IMR-90 (cell line): ENCODE measurements around the gene TTYH3. TPM values are rescaled to one million over a fixed set of nuclear protein-coding genes. Genes with fewer than 3 reads are reported as not detected.

Experiments
- ATAC-seq: fragments of 200-7000 bp; cut with Tn5 transposase; 2 replicates; pipeline ENCODE4 v1.9.1; 2020; ENCODE audit warnings: low read depth, mild to moderate bottlenecking, moderate library complexity
- BruUV-seq: library from RNA; stranded (reverse); fragments of 400-500 nt; replicated peaks from 2 replicates; lab custom pipeline; 2021; lab: Mats Ljungman, UMichigan
- CTCF ChIA-PET: fragments of 300-600 bp; formaldehyde crosslinking; extraction: SDS; loops from one replicate; lab custom pipeline; 2021; ENCODE audit warnings: antibody characterized with exemption; lab: Yijun Ruan, JAX
- POLR2A ChIA-PET: fragments of 300-600 bp; sonication (Branson Sonifier 250); formaldehyde crosslinking; loops from one replicate; lab custom pipeline; 2022; ENCODE audit warnings: antibody characterized with exemption; ENCODE audit not compliant: unreplicated experiment; lab: Charles Lee
- DNase-seq: peaks from one replicate; pipeline ENCODE4 v3.0.0; 2013
- H2AFZ ChIP-seq: replicated peaks from 2 replicates; pipeline ENCODE3; 2013; ENCODE audit warnings: low read length, mild to moderate bottlenecking; ENCODE audit not compliant: poor library complexity
- H2AK5ac ChIP-seq: 2 replicates; pipeline ENCODE4 v1.6.1; 2013; ENCODE audit warnings: low read depth, low read length, inconsistent platforms
- H2AK9ac ChIP-seq: replicated peaks from 2 replicates; pipeline ENCODE3; 2013; ENCODE audit warnings: mild to moderate bottlenecking, low read depth, low read length, moderate library complexity; ENCODE audit not compliant: poor library complexity
- H2BK120ac ChIP-seq: 2 replicates; pipeline ENCODE4 v1.6.1; 2013; ENCODE audit warnings: low read depth, low read length, inconsistent platforms
- H2BK15ac ChIP-seq: 3 replicates; pipeline ENCODE4 v1.6.1; 2013; ENCODE audit warnings: low read depth, low read length, inconsistent platforms
- H2BK20ac ChIP-seq: 2 replicates; pipeline ENCODE4 v1.6.1; 2013; ENCODE audit warnings: low read depth, mild to moderate bottlenecking, inconsistent platforms, low read length, moderate library complexity
- H2BK5ac ChIP-seq: 2 replicates; pipeline ENCODE4 v1.6.1; 2013; ENCODE audit warnings: mild to moderate bottlenecking, low read depth, low read length, inconsistent platforms; ENCODE audit not compliant: poor library complexity, severe bottlenecking
- H3K14ac ChIP-seq: replicated peaks from 2 replicates; pipeline ENCODE4 v1.6.1; 2013; ENCODE audit warnings: low read depth, low read length, inconsistent platforms
- H3K18ac ChIP-seq: 2 replicates; pipeline ENCODE4 v1.6.1; 2013; ENCODE audit warnings: low read depth, low read length, control low read depth
- H3K23ac ChIP-seq: 2 replicates; pipeline ENCODE4 v1.6.1; 2013; ENCODE audit warnings: low read depth, low read length, inconsistent platforms
- H3K27ac ChIP-seq: 2 replicates; pipeline ENCODE4 v1.5.1; 2013; ENCODE audit warnings: mild to moderate bottlenecking, control low read depth, low read length; ENCODE audit not compliant: insufficient read depth
- H3K27me3 ChIP-seq: 2 replicates; pipeline ENCODE4 v1.6.1; 2013; ENCODE audit warnings: low read length; ENCODE audit not compliant: control insufficient read depth, insufficient read depth
- H3K36me3 ChIP-seq: 2 replicates; pipeline ENCODE4 v1.6.1; 2013; ENCODE audit warnings: low read length, mixed read lengths; ENCODE audit not compliant: control insufficient read depth, insufficient read depth
- H3K4ac ChIP-seq: 2 replicates; pipeline ENCODE4 v1.6.1; 2013; ENCODE audit warnings: low read depth, low read length, inconsistent platforms
- H3K4me1 ChIP-seq: 2 replicates; pipeline ENCODE4 v1.6.1; 2013; ENCODE audit warnings: low read length, mixed read lengths; ENCODE audit not compliant: control insufficient read depth, insufficient read depth
- H3K4me2 ChIP-seq: 2 replicates; pipeline ENCODE4 v1.6.1; 2013; ENCODE audit warnings: low read depth, mild to moderate bottlenecking, control low read depth, low read length, moderate library complexity
- H3K4me3 ChIP-seq: 2 replicates; pipeline ENCODE4 v1.5.1; 2013; ENCODE audit warnings: low read depth, mild to moderate bottlenecking, control low read depth, low read length, moderate library complexity; ENCODE audit not compliant: insufficient read depth
- H3K56ac ChIP-seq: 2 replicates; pipeline ENCODE4 v1.6.1; 2013; ENCODE audit warnings: low read length, inconsistent platforms; ENCODE audit not compliant: insufficient read depth; ENCODE audit errors: extremely low read depth
- H3K79me1 ChIP-seq, 2 experiments: 2 replicates each; pipeline ENCODE4 v1.6.1; 2013; ENCODE audit warnings: low read length in 2 of 2, inconsistent platforms in 1 of 2, low read depth in 1 of 2
- H3K9ac ChIP-seq: 2 replicates; pipeline ENCODE4 v1.6.1; 2013; ENCODE audit warnings: low read depth, low read length, control low read depth
- H3K9me1 ChIP-seq: 2 replicates; pipeline ENCODE4 v1.6.1; 2013; ENCODE audit warnings: low read length, inconsistent platforms; ENCODE audit not compliant: insufficient read depth
- H3K9me3 ChIP-seq: 2 replicates; pipeline ENCODE4 v1.6.1; 2013; ENCODE audit warnings: low read length; ENCODE audit not compliant: control insufficient read depth, insufficient read depth
- H4K20me1 ChIP-seq: 2 replicates; pipeline ENCODE4 v1.6.1; 2013; ENCODE audit warnings: low read length, inconsistent platforms; ENCODE audit not compliant: insufficient read depth
- H4K5ac ChIP-seq: 2 replicates; pipeline ENCODE4 v1.6.1; 2013; ENCODE audit warnings: mild to moderate bottlenecking, low read depth, low read length, control low read depth
- H4K8ac ChIP-seq, 2 experiments: 2 replicates each; pipeline ENCODE4 v1.6.1; 2013; ENCODE audit warnings: low read depth in 2 of 2, low read length in 2 of 2, control low read depth in 1 of 2, inconsistent platforms in 1 of 2
- H4K91ac ChIP-seq: 2 replicates; pipeline ENCODE4 v1.6.1; 2013; ENCODE audit warnings: low read depth, low read length, inconsistent platforms; ENCODE audit not compliant: insufficient read depth
- CEBPB ChIP-seq: IDR thresholded peaks from 2 replicates; pipeline ENCODE4 v1.6.1; 2012; ENCODE audit warnings: low read depth, low read length, improper control_type of control experiment
- CHD1 ChIP-seq: IDR thresholded peaks from 2 replicates; pipeline ENCODE4 v1.6.1; 2012; ENCODE audit warnings: low read depth, low read length, improper control_type of control experiment
- ELK1 ChIP-seq: fragments of 150-350 bp; IDR thresholded peaks from 2 replicates; pipeline ENCODE4 v1.6.1; 2016; ENCODE audit warnings: low read depth, mild to moderate bottlenecking, low read length, moderate library complexity, borderline replicate concordance
- FOS ChIP-seq: fragments of 150-350 bp; IDR thresholded peaks from 2 replicates; pipeline ENCODE4 v1.6.1; 2016; ENCODE audit warnings: low read depth, low read length
- MAFK ChIP-seq: IDR thresholded peaks from 2 replicates; pipeline ENCODE4 v1.6.1; 2012; ENCODE audit warnings: low read depth, low read length, improper control_type of control experiment
- MAZ ChIP-seq: IDR thresholded peaks from 2 replicates; pipeline ENCODE4 v1.6.1; 2012; ENCODE audit warnings: low read depth, mild to moderate bottlenecking, low read length, improper control_type of control experiment, moderate library complexity, borderline replicate concordance
- MXI1 ChIP-seq: IDR thresholded peaks from 2 replicates; pipeline ENCODE4 v1.6.1; 2012; ENCODE audit warnings: low read depth, mild to moderate bottlenecking, low read length, moderate library complexity, borderline replicate concordance
- RAD21 ChIP-seq: IDR thresholded peaks from 2 replicates; pipeline ENCODE4 v1.6.1; 2012; ENCODE audit warnings: low read length, improper control_type of control experiment
- RCOR1 ChIP-seq: IDR thresholded peaks from 2 replicates; pipeline ENCODE4 v1.6.1; 2012; ENCODE audit warnings: mild to moderate bottlenecking, low read length, improper control_type of control experiment; ENCODE audit not compliant: insufficient replicate concordance
- RFX5 ChIP-seq: IDR thresholded peaks from 2 replicates; pipeline ENCODE4 v1.8.0; 2012; ENCODE audit warnings: low read depth, mild to moderate bottlenecking, low read length, moderate library complexity
- SMC3 ChIP-seq: fragments of 150-350 bp; IDR thresholded peaks from 2 replicates; pipeline ENCODE4 v1.6.1; 2016; ENCODE audit warnings: low read depth, mild to moderate bottlenecking, antibody characterized with exemption, low read length, moderate library complexity
- USF2 ChIP-seq: fragments of 150-350 bp; IDR thresholded peaks from 2 replicates; pipeline ENCODE4 v1.6.1; 2017; ENCODE audit warnings: mild to moderate bottlenecking, antibody characterized with exemption, low read length, low read depth
- WGBS, 2 experiments: methylation state at CpG; one replicate each; pipeline versions ENCODE4 v1.1.5 to v1.1.7; 2013; ENCODE audit warnings: missing lambda C conversion rate in 2 of 2; ENCODE audit not compliant: insufficient read length in 1 of 2; ENCODE audit errors: extremely low coverage in 2 of 2; 5-methylcytosine and 5-hydroxymethylcytosine counted together
- dilution Hi-C: fragments of 300-500 bp; cut with HindIII; formaldehyde crosslinking; loops from one replicate; pipeline ENCODE4 v1.14.3; 2018; ENCODE audit warnings: low sequenced_read_pairs; ENCODE audit not compliant: unreplicated experiment
- in situ Hi-C: fragments of 300-500 bp; cut with MboI; formaldehyde crosslinking; loops from 3 replicates; pipeline ENCODE4 v1.14.3; 2019; ENCODE audit warnings: low sequenced_read_pairs, inconsistent platforms, mixed read lengths
- intact Hi-C: fragments of 100-400 bp; cut with micrococcal nuclease; formaldehyde crosslinking; loops from 2 replicates; pipeline ENCODE4 v1.10.0; 2022
- polyA plus RNA-seq, 3 experiments: library from polyadenylated mRNA; depleted of rRNA; stranded (reverse); fragments of >200 nt; gene quantifications; 2 replicates each; pipeline ENCODE4 v1.2.3, GENCODE V29; 2012; ENCODE audit warnings: low replicate concordance in 1 of 3
- total RNA-seq: library from RNA; depleted of rRNA; stranded (reverse); fragments of >200 nt; gene quantifications from 2 replicates; pipeline ENCODE4 v1.2.3, GENCODE V29; 2012
- TF ChIP-seq, protein P1 (sequence below): conservative IDR thresholded peaks from 2 replicates; pipeline ENCODE4 v1.5.1; 2012; ENCODE audit warnings: mild to moderate bottlenecking, low read depth, low read length, improper control_type of control experiment

Gene TTYH3
- total and polyA plus RNA-seq, 2 of the 4 experiments (the other 2 are of a cell fraction): 5.6 to 82.6 TPM

DNA sequence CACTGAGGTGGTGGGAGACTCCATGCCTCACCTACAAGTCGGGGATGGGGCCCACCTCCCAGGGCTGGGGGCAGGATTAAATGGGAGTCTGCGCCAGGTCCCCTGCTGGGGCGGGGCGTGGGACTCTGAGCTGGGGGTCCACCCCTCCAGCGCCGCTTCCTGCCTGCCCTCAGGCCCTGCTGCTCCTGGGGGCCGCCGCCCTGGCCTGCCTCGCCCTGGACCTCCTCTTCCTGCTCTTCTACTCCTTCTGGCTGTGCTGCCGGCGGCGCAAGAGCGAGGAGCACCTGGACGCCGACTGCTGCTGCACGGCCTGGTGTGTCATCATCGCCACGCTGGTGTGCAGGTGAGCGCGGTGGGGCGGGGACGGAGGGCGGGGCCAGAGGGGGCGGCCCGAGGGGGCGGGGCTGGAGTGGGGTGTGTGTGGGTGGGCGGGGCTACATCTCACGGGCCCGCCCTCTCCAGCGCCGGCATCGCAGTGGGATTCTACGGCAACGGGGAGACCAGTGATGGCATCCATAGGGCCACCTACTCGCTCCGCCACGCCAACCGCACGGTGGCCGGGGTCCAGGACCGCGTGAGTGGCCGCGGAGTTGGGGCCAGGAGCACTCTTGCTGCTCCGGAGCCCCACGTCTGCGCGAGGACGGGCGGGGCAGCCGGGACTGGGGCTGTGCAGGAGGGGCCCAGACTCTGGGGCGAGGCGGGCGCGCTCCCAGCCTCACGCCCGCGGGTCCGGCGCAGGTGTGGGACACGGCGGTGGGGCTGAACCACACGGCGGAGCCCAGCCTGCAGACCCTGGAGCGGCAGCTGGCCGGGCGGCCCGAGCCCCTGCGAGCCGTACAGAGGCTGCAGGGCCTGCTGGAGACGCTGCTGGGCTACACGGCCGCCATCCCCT, 15.1 kb downstream of the TTYH3 start:
- no peaks in the 10 kb centered on the region for H3K27me3 ChIP-seq
- H3K4me1 ChIP-seq: peaks cover 19% of the 10 kb centered on the region
- H3K14ac ChIP-seq: no peak overlapping the region
- H3K4ac ChIP-seq: no peak overlapping the region
- in situ Hi-C loops: no loop called here
- intact Hi-C loops: loop anchor here (10.0 kb wide), 1 partner anchor 172 kb away; the partner anchor contains the start of gene GRIFIN
- H4K5ac ChIP-seq: no peak overlapping the region
- ChIA-PET POLR2A (no interaction called here), CTCF (no interaction called here)
- no peak overlapping the region for H3K27ac ChIP-seq
- H3K23ac ChIP-seq: no peak overlapping the region
- H2BK5ac ChIP-seq: no peak overlapping the region
- no peak overlapping the region for H4K91ac ChIP-seq
- no peak overlapping the region for H2BK120ac ChIP-seq
- H2AK9ac ChIP-seq: peak overlapping the region; percentile 5
- no peak for TF ChIP-seq MAZ
- no peak for TF ChIP-seq USF2
- TF ChIP-seq MAFK: no peak
- TF ChIP-seq, protein P1, sequence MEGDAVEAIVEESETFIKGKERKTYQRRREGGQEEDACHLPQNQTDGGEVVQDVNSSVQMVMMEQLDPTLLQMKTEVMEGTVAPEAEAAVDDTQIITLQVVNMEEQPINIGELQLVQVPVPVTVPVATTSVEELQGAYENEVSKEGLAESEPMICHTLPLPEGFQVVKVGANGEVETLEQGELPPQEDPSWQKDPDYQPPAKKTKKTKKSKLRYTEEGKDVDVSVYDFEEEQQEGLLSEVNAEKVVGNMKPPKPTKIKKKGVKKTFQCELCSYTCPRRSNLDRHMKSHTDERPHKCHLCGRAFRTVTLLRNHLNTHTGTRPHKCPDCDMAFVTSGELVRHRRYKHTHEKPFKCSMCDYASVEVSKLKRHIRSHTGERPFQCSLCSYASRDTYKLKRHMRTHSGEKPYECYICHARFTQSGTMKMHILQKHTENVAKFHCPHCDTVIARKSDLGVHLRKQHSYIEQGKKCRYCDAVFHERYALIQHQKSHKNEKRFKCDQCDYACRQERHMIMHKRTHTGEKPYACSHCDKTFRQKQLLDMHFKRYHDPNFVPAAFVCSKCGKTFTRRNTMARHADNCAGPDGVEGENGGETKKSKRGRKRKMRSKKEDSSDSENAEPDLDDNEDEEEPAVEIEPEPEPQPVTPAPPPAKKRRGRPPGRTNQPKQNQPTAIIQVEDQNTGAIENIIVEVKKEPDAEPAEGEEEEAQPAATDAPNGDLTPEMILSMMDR: no peak
- TF ChIP-seq RAD21: no peak
- TF ChIP-seq MXI1: no peak
- TF ChIP-seq SMC3: no peak
- no peak for TF ChIP-seq RFX5
- TF ChIP-seq ELK1: no peak
- no peak for TF ChIP-seq CEBPB
- no peak for TF ChIP-seq FOS
- no peak for TF ChIP-seq RCOR1
- TF ChIP-seq CHD1: no peak
- no peak overlapping the region for H2BK15ac ChIP-seq
- peaks cover 63% of the 10 kb centered on the region for H4K20me1 ChIP-seq
- 91% methylated on average over 15 of the region's 73 CpGs; no CpG with 5 or more reads in 1 of the 2 experiments for WGBS, 2 experiments
- H2BK20ac ChIP-seq: no peak overlapping the region
- no peaks in the 10 kb centered on the region for H3K9me3 ChIP-seq
- H3K18ac ChIP-seq: no peak overlapping the region
- H3K4me2 ChIP-seq: no peak overlapping the region
- peaks cover 9 to 71% of the 10 kb centered on the region in 2 experiments for H3K79me1 ChIP-seq
- dilution Hi-C loops: no loop called here
- H3K56ac ChIP-seq: no peak overlapping the region
- H3K9me1 ChIP-seq: peaks cover 16% of the 10 kb centered on the region; the same call in 1 of the 2 replicates
- H3K36me3 ChIP-seq: peaks cover 45% of the 10 kb centered on the region
- ATAC-seq: no peak
- no peak for DNase-seq
- no peak overlapping the region for H2AFZ ChIP-seq
- no TSS peak for BruUV-seq
- no peak overlapping the region for H3K4me3 ChIP-seq
- H3K9ac ChIP-seq: no peak overlapping the region
- no peak overlapping the region for H2AK5ac ChIP-seq
- no peak overlapping the region for H4K8ac ChIP-seq
